Left cardiac atrium (tissue), 4 donors: ENCODE results near the gene IYD. TPM values are rescaled to one million over a fixed set of nuclear protein-coding genes. Genes with fewer than 3 reads are reported as not detected.
"Not testable (repeated sequence)": the region's sequence is repeated elsewhere in the genome, so short reads cannot be mapped to it uniquely, and the experiment has no call there.

ENCODE experiments used
- ATAC-seq, 2 donors: fragments of 200-7000 bp; cut with Tn5 transposase; one replicate each; pipeline ENCODE4 v1.9.1; 2020; ENCODE audit warnings: mild to moderate bottlenecking in 2 of 2, moderate library complexity in 2 of 2
- DNase-seq: peaks from one replicate; pipeline ENCODE4 v3.0.0-alpha.2; 2020
- intact Hi-C, 2 donors: fragments of 100-400 bp; cut with DNase I; formaldehyde crosslinking; loops; one replicate each; pipeline versions ENCODE4 v1.14.1 to v1.15.1; 2022 to 2023
- total RNA-seq, 2 donors: library from RNA; stranded (reverse); fragmentation: NEBNext Ultra II Directional; extraction: Animal tissue kit (Norgen Biotek cat#: 25700); gene quantifications; one replicate each; pipeline ENCODE4 v1.2.1, GENCODE V29; 2021
- donor health status: DM: no; HTN: yes; CAD: no.
- donor health status: DM: no; HTN: yes; CAD: no; lungs with severe emphysema.
- donor health status: DM: yes; HTN: yes; CAD: no.
- donor health status: Dilated cardiomyopathy.

The IYD gene
- total RNA-seq, 2 donors from 2014 or later: not detected

DNA sequence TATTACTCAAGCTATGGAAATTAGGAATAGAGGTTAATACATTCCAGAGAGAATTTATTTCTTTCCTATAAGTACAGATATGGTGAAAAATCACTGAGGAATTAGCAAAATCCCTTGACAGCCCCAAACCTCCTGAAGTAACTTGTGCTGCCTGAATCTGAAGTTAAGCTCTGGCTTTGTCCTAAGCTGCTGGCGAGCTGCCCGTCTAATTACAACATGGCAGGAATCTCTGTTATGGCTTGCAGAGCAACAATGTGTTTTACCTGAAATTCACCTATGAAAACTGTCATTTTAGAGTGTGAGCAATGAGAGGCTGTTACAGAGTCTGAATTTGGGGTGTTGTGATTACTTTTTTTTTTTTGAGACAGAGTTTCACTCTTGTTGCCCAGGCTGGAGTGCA is 22.5 kb upstream of the IYD start:
- intact Hi-C loops: no loop called here
- DNase-seq (no peak), ATAC-seq (no peak)

GRCh38 chr6:150347845-150348244 is 21.0 kb upstream of the IYD start:
- ATAC-seq (no peak), DNase-seq (no peak)

DNA sequence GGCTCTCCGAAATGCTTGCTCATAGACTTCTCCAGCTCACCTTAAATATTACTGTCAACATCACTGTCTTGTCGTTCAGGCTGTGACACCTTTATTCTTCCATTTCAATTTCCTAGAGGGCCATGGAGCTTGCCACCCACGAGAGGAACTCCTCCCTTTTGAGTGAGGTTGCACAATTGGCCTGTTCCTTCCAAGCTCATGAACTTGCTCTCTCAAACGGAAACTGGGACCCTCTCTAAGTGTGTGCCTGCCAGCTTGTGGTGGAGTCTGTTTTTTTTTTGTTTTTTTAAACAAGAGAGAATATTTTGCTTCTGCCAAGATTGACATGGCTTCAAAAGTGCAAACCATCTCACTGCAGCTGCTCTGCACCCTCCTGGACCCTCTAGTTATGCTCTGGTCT is 19.3 kb upstream of the IYD start:
- ATAC-seq (no peak), DNase-seq (no peak)
- intact Hi-C loops: no loop called here

More at GRCh38 chr6:150347845-150348244, 21.0 kb upstream of the IYD start:
- intact Hi-C loops: no loop called here

GRCh38 chr6:150352321-150353296 is 16.2 kb upstream of the IYD start:
- intact Hi-C loops: no loop called here
- ATAC-seq (peak in 1 of 2 donors; percentile 30), DNase-seq (no peak)

GRCh38 chr6:150353445-150353844 is 15.4 kb upstream of the IYD start:
- intact Hi-C loops: no loop called here
- ATAC-seq (no peak), DNase-seq (no peak)

DNA sequence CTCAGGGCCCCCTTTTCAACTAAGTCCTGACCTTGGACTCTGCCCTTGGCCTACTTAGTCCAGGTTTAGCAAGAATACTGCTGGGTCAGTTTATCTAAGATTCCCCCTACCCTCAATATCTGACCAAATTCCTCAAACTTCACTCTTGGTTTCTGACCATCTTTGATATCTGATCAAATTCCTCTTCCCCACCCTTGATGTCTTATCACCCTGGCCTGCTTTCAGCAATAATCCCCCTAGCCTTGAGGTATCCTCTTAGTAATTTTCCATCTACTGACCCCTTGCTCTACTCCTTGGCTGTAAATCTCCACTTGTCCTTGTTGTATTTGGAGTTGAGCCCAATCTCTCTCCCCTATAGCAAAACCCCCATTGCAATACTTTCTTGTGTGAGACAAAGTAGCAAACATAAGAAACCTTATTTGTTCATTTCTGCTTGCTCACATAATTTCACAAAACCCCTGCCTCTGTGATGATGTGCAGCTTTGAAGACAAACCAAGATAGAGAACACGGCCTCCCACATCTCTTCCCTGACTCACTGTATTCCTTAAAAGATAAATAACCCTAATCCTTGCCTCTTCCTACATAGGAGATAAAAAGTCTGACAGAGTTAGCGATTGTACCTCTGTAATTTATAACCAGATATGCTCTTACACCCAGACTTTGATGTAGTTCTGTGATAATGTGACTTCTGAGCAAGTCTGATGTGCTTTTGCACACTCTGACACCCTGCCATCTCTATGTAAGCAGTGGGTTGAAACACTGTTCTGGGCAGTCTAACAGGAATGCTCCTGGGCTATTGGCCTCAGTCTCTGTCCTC is 13.8 kb upstream of the IYD start:
- peak in 1 of 2 donors; percentile 92 for ATAC-seq
- intact Hi-C loops: no loop called here

GRCh38 chr6:150355932-150356331 is 12.9 kb upstream of the IYD start:
- DNase-seq (no peak), ATAC-seq (no peak)
- intact Hi-C loops: no loop called here

More for the DNA sequence above, 13.8 kb upstream of the IYD start:
- no peak for DNase-seq

- ATAC-seq (no peak), DNase-seq (no peak)
- intact Hi-C loops: no loop called here
Measured at GRCh38 chr6:150361876-150362275, 6.9 kb upstream of the IYD start.

DNA sequence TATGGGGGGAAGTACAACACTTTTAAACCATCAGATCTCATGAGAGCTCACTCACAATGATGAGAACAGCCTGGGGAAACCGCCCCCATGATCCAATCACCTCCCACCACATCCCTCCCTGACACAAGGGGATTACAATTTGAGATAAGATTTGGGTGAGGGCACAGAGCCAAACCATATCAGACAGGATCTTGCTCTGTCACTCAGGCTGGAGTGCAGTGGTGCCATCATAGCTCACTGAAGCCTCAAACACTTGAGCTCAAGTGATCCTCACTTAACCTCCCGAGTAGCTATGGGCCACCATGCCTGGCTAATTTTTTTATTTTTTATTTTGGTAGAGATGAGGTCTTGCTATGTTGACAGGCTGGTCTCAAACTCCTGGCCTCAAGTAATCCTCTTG is 5.1 kb upstream of the IYD start:
- ATAC-seq (peak in 1 of 2 donors; percentile 74), DNase-seq (no peak)
- intact Hi-C loops: no loop called here

DNA sequence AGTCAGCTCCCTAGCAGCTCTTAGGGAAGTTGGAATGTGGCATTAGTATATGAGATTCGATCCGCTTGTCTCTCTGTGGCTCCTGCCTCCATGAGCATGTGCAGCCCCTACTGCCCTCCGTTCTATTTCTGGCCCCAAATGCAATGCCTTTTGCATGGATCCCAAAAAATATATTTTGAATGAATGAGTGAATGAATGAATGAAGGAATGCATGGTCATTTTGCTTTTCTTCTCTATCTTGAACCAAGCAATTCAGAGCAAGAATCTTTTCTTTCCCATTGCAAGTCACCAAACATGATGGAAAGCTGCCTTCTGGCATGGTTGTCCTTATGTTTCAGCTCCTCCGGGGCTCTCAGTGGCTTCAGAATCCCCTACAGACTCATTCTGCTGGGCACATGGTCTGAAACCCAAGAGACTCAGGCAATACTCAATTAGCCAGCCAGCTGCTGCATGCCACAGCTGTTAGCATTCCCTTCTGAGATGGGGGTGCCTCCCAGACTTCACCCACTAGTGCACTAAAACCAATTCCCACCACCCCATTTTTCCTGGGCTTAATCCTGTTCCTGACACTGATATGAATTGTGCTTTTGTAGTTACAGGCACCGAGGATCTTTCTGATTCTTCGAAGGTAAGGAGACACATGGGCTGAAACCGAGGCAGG is 2.6 kb upstream of the IYD start:
- DNase-seq (no peak), ATAC-seq (no peak)
- intact Hi-C loops: no loop called here

DNA sequence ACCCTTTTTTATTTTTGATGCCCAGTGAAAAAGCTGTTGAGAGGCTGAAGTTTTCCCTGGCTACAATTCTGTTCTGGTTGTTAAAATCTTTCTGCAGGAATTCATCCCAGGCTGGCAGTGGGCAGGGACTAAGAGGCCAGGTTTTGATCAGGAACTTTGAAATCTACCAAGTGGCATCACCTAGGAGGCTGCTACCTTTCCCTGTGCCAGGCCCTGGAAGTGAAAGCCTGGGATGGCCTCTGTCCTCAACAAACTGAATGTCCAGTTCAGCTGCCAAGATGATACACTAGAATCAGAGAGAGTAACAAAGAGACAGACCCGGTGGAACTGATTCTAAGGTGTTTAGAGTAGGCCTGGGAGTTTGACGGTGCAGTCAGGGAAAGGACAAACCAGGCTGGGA is 596 bp downstream of the IYD start:
- intact Hi-C loops: no loop called here
- ATAC-seq: no peak
- no peak for DNase-seq

DNA sequence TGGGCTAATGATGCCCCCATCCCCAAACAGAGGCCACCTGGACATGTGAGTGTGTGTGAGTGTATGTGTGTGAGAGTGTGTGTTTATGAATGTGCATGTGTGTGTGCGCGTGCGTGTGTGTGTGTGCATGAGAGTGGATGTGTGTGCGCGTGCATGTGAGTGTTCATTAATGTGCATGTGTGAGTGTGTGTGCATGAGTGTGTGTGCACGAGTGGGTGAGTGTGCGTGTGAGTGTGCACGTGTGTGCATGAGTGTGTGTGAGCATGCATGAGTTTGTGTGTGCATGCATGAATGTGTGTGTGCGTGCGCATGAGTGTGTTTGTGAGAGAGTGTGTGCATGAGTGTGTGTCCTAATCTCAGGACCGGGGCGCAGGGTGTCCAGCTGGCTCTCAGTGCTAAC is 1.3 kb downstream of the IYD start:
- ATAC-seq (no peak), DNase-seq (no peak)
- intact Hi-C loops: no loop called here

GRCh38 chr6:150371356-150371755 is 2.5 kb downstream of the IYD start:
- no peak for ATAC-seq
- DNase-seq: no peak
- intact Hi-C loops: no loop called here

- intact Hi-C loops: no loop called here
- ATAC-seq (no peak), DNase-seq (no peak)
Measured at GRCh38 chr6:150372051-150372450, 3.2 kb downstream of the IYD start.

GRCh38 chr6:150373260-150373701 is 4.5 kb downstream of the IYD start:
- DNase-seq: peak; percentile 28
- intact Hi-C loops: no loop called here
- ATAC-seq: peak; percentile 78 to 83

DNA sequence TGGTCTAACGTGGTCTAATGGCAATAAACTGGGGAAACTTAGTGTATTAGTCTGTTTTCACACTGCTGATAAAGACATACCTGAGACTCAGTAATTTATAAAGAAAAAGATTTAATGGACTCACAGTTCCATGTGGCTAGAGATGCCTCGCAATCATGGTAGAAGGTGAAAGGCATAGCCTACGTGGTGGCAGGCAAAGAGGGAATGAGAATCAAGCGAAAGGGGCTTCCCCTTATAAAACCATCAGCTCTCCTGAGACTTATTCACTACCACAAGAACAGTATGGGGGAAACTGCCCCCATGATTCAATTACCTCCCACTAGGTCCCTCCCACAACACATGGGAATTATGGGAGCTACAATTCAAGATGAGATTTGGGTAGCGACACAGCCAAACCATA is 5.5 kb downstream of the IYD start:
- intact Hi-C loops, DNase-seq, ATAC-seq: not testable (repeated sequence)

GRCh38 chr6:150377211-150377781 is 8.5 kb downstream of the IYD start:
- intact Hi-C loops: no loop called here
- ATAC-seq (peak in 1 of 2 donors; percentile 41), DNase-seq (no peak)

DNA sequence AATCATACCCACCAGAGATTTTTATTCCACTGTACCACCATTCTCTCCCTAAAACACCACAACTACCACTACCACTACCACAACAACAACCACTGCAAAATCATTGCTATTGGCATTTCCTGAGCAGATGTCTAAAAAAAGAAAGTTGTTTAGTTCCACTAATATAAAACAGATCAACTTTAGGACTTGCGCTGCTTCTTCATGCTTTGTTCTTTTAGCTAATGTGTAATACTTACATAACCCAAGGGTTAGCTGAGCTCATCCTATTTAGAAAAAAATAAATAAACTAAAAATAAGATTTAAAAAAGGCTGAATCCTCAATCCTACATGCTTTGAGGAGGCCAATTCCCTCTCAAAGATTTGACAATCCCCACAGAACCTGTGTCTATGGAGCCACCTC is 11.4 kb downstream of the IYD start:
- intact Hi-C loops: no loop called here
- ATAC-seq (no peak), DNase-seq (no peak)

GRCh38 chr6:150382171-150382570 is 13.4 kb downstream of the IYD start:
- no peak for ATAC-seq
- DNase-seq: no peak
- intact Hi-C loops: no loop called here
